GM18511 (cell line): ENCODE measurements around the gene EEFSEC.

ENCODE experiments used
- ATAC-seq: cut with Tn5 transposase; IDR thresholded peaks from one replicate; pipeline ENCODE4 v1.9.1; 2021; ENCODE audit warnings: mild to moderate bottlenecking, moderate library complexity; ENCODE audit not compliant: unreplicated experiment

The EEFSEC gene

DNA sequence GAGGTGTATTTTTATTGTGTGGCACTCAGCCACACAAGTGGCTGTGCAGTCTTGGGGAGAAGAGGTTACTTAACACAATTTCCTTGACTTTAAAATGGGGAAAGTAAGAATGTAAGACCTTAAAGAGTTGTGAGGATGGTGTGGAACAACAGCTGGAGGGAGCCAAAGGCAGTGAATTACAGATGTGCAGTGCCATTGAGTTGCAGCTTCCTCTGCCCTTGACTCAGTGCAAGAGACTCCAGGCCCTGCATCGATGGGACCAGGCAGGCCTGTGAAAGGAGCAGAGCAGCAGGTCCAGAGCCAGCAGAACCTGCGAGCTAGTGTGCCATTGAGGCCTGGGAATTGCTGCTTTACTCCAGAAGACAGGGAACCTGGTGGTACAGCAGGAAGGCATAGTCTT lies 27.2 kb downstream of the EEFSEC start:
- ATAC-seq: no peak

DNA sequence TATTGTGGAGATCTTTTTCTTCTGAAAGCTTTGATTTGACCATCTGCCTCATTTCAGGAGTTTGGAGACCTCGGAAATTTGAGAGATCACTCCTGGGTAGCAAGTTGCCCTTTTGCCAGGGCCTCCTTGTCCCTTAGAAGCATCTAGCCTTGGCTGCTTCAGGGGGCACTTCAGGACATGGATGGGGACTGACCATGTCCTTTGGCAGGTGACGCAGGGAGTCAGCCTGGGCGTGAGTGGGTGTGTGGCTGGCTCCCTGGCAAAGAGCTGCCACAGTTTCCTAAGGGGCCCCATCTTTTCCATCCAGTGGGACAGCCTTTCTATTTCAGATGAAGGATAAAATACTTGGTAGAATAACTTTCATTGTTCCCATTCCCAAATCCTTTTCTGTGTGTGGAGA lies 27.6 kb downstream of the EEFSEC start:
- ATAC-seq: no peak

DNA sequence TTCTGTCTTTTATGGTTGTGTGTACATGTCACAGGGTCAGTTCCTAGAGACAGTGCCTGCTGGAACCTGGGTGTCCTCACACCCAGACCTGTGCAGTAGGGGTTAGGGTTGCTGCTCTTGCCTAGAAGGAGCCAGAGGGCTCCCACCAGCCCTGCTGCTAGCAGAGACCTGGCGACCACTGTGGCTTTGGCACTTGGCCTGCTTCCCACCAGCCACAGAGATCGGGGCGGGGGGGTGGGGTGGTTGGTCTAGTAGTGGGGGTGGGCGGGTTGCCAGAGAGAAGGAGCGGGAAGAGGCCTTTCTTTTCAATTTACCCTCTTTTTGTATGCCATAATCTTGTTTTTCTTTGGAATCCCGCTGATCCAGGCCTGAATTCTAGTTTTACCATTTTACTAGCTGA lies 29.4 kb downstream of the EEFSEC start:
- ATAC-seq: no peak

DNA sequence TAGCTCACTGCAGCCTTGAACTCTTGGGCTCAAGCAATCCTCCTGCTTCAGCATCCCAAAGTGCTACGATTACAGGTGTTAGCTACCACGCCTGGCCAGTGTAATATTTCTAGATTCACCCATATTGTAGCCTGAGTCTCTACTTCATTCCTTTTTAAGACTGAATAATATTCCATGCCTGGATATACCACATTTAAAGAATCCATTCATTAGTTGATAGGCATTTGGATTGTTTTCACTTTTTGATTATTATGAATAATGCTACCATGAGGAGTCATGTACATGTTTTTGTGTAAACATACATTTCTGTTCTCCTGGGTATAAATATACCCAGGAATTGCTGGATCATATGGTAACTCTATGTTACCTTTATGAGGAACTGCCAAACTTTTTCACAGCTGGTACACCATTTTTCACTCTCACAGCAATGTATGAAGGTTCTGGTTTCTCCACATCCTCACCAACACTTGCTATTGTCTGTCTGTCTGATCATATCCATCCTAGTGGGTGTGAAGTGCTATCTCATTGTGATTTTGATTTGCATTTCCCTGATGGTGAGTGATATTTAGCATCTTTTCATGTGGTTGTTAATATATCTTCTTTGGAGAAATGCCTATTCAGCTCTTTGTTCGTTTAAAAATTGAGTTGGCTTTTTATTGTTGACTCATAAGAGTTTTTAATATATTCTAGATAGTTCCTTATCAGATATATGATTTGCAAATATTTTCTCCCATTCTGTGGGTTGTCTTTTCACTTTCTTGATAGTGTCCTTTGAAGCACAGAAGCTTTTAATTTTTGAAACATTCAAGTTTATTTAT lies 32.6 kb downstream of the EEFSEC start:
- ATAC-seq: no peak

DNA sequence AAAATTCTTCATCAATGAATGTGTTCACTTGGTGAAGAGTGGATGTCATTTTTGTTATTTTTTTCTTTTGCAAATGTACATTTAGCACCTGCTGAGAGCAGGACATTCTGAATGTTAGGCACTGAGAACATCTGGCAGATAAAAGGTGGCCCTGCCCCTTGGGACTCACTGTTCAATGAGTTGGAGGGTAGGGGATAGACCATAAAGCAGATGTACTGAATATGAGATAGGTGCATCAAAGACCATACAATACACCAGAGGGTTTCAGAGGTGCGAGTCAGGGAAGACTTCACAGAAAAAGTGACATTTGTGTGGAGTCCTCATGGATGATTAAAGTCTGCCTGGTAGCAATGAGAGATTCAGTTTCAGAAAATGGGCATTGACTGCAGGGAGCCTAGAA lies 34.2 kb downstream of the EEFSEC start:
- no peak for ATAC-seq

DNA sequence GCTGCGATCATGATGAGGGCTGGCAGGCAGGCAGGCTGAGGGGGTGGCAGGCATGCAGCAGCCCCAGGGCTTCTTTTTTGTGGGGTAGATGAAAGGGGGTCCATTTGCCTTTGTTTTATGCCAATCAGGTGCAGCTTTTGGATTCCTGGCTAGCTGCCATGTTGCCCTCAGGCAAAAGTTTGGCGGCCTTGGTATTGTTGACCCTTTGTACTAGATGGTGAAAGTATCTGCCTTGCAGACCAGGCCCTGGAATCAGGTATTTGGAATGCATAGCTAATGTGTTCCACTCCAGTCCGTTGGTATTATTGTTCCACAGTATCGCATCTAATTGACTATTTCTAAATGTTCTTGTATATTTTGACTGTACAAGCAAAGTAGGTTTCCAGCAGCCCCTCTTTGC lies 35.0 kb downstream of the EEFSEC start:
- ATAC-seq: no peak

DNA sequence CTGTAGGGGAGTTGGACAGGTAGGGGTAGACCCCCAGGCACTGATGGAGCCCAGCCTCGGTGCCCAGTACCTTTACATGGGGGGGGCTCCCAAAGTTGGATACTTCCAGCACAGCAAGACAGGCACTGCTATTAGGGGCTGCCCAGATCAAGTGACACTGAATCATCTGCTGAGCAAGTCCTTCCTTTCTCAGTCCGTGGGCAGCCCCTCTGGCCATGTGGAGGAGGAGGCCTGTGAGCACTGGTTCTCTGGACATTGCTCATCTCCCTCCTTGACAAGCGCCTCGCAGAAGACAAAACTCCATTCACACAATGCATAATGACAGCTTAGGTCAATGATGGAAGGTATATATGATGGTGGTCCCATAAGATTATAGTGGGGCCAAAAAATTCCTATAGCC lies 35.7 kb downstream of the EEFSEC start:
- no peak for ATAC-seq

DNA sequence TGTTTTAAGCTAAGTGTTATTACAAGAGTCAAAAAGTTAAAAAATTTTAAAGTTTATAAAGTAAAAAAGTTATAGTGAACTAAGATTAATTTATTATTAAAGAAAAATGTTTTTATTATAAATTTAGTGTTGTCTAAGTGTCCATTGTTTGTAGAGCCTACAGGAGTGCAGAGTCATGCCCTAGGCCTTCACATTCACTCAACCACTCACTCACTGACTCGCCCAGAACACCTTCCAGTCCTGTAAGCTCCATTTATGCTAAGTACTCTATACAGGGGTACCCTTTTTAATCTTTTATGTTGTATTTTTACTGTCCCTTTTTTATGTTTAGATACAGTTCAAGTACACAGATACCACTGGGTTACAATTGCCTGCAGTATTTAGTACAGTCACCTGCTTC lies 37.2 kb downstream of the EEFSEC start:
- no peak for ATAC-seq

DNA sequence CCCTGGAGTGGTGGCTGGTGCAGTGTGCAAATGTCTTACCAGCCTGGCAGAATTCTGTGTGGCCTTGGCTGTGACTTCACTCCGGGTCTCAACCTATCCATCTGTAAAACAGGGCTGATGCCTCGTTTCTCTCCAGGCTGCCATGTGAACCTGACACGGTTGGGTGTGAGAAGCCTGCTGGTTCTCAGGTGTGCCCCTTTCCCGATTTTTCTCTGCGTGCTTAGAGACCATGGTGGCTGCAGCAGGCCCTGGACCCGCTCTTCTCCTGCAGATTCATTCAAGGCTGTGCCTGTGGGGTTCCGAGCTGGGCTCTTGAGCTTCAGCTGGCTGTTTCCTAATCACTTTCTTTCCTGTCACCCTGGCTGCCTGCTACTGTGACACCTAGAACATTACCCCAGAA lies 38.9 kb downstream of the EEFSEC start:
- ATAC-seq: no peak

DNA sequence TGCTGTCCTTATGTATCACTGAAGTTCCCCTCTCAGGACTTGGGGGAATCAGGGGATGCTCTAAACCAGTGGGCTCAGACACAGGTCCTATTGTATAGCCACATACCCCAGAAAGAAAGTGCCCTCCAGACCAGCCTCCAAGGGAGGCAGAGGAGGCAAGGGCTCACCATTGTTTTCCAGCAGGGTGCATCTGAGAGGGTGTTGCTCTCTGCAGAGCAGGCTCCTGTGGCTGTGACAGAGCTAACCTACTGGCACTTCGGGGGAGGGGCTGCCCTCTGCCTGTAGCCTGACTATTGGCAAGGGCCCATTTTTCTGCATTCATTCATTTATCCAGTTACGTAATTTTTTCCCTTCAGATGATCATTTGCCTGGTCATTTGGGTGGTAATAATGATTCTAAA lies 39.9 kb downstream of the EEFSEC start:
- ATAC-seq: no peak

DNA sequence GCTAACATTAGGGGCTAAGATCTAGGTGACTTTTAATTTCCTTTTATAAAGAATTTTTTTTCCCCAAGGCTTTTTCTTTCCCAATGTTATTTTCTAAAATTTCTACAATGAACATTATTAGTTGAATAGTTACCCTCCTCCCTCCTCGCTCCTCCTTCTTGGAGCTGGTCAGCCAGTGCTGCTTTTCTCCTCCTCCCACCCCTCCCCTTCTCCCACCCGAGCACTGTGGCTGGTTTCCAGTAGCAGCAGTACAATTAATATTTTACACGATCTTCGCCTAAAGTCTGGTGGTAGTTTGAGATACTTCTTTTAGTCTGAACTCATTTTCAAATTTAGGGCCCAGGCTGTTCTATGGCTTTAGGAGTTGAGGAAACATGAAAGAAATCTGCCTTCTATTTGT lies 41.6 kb downstream of the EEFSEC start:
- no peak for ATAC-seq

DNA sequence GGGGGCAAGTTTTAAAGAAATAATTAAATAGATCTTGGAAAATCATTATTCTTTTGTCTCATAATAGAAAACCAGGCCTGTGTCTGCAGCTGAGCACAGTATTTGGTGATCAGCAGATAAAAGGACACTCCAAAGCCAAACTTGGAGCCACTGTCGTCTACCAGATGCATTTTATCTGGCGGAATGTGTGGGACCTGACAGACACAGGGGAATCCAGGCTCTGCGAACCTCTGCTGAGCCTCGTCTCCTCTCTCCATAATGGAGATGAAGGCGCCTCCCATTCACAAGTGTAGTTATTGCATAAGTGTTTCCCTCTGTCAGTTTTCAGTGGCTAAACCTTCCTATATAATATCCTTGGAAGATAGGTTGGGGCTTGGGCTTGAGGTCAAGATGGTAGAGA lies 42.1 kb downstream of the EEFSEC start:
- ATAC-seq: no peak

DNA sequence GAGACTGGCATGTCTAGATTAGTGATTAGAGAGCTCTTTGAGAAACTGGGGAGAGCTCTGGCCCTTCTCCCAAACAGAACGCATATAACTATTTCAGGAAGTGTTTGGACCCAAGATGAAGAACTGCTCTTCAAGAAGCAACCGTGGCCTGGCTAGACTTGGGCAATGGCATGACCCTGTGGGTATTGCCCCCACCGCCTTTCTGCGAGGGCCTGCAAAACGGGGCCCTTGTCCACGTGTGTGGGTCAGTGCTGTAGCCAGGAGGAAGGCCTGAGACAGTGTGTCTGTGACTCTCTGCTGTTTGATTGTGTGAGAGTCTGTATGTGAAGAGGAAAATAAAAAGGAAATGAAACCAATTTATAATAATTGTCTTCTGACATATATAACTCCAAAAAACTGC lies 42.5 kb downstream of the EEFSEC start:
- no peak for ATAC-seq

DNA sequence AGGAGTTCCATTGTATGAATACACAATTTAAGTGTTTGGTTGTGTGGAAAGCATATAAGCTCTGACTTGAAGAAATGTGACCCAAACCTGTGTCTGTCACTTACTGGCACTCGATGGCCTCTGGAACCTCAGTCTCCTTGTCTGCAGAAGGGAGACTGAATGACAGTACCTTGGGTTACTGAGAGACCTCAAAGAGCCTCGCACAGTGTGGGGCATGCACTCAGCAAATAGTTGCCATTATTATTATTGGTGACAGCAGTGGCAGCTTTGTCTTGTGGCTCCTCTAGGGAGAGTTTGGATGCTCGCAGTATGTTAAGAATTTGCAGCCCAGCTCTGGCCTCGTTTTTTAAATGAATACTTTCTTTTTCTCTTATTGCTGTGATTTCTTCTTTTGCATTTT lies 43.4 kb downstream of the EEFSEC start:
- no peak for ATAC-seq

DNA sequence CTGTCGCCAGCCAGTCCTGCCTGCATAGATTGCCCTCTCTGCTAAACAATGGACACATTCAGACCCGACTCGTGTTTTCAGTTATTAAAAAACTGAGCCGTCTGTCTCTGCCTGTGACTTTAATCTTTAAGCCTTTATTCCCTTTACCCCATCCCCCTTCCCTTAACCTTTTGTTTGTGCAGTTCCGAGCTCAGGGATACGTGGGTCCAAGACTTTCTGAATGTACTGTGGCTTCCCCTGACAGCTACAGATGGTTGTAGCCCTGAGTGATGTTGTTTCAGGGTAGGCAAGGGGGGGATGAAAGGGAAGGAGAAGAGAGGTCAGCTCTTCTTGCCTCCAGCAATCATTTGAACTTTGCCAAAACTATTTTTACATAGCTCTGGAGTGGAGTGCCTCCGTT lies 44.6 kb downstream of the EEFSEC start:
- no peak for ATAC-seq

DNA sequence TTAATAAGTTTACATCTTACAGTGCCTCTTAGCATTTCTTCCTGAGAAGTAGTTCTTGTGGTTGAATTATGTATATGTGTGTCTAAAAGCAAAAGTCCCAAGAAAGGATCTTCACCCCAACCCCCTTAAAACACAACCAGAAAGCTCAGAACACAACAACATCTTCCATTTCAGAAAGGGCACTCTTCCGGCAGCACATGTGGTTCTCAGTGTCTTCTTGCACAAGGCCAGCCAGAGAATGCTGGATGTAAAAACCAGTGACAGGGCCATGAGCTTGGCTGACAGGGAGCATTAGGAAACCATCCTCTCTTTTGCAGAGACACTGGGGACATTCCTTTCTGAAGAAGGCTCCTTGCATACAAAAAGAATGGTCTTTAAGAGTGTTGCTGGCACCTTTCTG lies 45.0 kb downstream of the EEFSEC start:
- no peak for ATAC-seq

DNA sequence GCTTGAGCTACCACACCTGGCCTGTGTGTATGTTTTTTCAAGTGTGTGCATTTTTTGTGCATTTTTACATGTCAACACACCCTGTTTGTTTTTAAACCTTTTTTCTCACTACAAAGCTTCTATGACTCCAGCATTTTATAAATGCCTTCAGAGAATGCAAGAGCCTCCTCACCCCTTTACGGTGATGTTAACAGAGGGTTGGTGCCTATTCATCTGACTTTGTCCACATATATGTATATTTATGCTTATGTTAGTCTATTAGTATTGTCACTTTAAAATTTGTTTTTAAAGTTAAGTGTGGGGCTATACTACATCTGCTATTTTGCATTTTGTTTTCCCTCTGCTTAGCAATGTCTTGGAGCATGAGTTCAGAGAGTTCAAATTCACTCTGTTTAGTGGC lies 45.8 kb downstream of the EEFSEC start:
- ATAC-seq: no peak

DNA sequence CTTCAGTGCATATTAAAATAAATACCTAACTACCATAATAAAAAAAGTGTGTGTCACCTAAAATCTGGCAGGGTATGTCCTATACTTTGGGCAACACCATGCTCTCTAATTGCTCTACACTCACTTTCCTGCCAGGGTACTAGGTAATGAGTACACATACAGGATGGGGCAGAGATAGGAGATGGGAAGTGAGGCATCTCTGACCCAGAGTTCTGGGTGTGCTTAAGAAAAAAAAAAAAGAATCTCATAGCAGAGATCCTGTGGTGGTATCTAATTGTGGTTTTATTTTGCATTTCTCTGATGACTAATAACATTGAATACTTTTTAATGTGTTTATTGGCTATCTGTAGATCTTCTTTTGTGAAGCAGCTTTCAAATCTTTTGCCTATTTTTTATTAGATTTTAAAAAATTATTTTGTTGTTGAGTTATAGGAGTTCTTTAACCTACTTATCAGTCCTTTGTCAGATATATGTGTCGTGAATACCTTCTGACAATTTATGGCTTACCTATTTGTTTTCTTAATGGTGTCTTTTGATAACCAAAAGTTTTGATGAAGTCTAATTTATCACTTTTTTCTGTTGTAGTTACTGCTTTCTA lies 48.0 kb downstream of the EEFSEC start:
- ATAC-seq: no peak

DNA sequence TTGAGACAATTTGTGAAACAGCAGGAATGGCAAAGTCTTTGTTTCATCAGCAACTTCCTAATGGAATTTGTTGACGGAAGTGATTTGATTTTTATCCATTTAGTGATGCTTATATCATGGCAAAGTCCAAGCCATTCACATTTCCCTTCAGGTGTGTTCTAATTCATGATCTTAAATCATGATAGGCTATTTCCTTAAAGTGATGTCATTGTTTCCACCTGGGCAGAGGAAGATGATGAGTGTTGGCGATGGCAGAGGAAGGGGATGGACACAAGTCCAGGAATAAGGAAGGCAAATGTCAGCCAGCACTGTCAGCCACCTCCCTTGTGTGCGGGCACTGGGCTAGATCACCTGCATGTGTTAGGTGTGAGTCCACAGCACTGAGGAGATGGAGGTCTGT lies 49.9 kb downstream of the EEFSEC start:
- no peak for ATAC-seq

DNA sequence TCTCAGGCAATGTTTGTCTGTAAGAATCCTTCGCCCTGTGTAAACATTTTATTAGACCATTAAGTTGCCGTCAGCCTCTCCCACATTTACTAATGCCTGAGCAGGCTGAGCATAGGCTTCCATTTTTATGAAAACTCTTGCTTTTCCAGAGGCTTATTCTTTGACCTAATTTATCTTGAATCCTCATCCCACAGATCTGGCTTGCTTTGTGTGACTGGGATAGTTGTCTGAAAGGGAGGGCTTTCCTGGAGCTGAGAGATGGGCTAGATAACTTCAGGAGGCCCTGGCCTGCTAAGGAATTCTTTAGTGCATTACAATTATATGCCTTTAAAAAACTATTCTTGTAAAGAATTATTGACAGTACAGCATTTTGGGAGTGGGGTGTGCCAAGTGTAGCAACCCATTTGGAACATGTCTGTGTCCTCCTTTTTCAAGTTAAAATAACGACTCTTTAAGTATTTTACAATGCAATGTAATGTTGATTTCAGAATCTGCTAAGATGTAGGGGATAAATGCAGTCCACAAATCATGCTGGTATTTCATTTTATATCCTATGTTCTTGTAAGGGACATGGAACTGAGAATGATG lies 52.4 kb downstream of the EEFSEC start:
- no peak for ATAC-seq

DNA sequence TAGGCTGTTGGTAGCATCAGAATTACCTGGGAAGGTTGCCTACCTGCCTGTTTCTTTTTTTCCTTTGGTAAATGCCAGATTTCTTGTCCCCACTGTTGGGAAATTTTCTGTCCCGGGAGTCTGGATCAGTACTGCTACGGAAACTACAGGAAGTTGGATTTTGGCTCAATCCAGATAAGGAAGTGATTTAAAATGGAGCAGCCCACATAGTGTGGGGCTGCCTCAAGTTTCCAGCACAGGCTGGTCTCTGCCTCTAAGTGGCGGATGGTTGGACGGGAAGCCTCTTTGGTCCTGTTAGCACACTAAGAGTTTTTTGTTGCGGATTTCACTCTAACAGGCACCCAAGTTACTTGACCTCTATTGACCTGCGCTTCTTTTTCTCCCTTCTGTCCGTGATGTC lies 54.7 kb downstream of the EEFSEC start:
- ATAC-seq: no peak

DNA sequence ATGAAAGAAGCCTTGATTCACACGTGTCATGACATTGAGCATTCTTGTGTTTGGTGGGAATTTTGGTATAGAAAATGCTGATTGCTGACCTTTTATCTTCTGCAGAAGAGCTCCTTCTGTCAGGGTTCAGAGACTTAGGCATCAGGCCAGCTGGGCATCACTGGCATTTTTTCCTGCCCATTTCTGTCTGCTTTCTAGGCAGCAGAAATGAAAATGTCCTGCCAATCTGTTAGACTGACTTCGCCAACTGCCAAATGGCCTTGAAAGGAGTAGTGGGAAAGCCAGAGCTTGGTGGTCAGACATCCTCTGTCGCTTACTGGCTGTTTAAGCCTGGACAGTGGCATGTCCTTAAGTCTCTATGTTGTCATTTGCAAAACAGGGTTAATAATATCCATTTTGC lies 57.4 kb downstream of the EEFSEC start:
- no peak for ATAC-seq

DNA sequence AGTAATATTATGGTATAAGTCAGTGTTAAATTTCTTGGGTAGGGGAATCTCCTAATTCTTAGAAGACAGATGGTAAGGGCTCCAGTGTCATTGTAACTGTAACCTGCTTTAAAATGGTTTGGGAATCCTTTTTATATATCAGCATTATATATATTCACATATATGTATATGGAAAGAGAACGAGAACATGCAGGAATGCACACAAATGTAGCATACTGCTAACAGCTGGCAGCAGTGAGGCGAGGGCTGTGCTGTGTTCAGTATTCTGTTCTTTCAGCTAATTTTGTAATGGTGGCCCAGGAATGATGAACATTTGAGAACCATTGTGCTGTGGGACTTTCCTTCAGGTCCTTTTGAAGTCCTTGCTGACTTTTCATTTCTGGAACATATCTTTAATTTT lies 60.8 kb downstream of the EEFSEC start:
- no peak for ATAC-seq
